Measurements from ENCODE around the gene RNF41.
"Not testable (repeated sequence)": the region's sequence is repeated elsewhere in the genome, so short reads cannot be mapped to it uniquely, and the experiment has no call there.

Gene RNF41

DNA sequence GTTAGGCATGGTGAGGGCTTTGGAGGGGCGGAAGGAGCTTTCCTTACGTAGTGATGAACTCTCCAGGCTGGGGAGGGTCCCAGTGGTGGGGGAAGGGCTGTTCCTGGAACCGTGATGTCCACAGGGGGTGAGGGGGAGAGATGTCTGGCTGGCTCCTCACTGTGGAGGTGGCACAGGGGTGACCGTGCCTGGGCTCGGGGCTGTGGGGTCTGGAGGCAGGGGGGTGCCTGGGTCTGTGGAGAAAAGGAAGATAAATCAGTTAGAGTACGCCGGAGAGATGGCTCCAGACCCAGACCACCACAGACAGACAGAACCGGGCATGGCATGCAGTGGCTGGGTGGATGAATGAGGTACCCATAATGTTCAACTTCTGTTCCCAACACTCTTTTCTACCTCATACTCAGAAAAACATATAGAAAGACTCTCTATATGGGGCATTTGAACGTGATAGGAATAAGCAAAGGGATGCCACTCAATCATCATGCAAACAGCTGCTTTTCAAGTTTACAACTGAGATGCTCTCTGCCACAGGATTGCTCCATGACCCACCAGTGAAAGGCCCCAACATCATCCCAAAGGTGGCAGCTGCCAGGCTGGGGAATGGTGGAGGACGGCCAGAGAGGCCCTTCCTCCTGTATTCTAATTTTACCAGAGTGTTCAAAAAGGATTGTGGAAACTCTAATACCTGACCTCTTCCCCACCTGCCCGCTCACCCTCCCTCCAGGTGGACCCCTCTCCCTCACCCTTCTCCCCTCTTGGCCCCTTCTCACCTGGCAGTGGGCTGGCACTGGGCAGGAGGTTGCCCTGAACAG, 58.0 kb downstream of the RNF41 start:
- no peak for DNase-seq

DNA sequence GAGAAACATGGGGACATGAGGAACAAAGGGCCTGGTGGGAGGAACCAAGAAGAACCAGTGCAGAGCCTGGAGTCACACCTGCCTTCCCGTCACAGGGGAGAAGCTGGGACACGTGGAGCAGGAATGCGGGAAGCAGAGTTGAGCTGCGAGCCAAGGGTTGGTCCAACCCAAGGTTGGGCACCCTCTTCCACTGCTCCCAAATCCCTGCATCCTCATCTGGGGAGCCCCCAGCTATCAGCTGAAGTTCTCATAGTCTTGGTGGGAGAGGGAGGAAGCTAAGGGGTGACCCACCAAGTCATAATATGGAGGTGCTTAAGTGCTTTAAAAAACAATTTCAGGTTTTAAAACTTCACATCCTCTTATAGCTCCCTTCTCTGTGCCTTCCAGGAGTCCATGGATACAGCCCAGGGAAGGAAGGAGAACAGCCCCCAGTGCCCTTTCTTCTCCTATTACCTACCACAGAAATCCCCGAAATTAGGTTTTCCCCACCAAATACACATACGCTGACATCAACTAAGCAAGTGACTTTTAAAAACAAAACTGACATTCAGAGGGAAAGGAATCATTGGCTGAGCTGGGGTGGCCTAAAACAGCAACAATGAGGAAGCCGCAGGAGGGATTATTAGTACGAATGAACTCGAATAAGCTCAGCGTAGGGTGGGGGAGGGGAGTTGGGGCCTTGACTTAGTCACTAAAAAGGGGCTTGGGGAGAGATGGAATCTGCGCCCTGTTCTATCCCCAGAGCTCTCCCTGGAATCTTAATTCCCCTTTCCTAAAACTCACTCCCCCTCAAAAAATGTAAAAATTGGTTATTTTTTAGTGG, 59.0 kb downstream of the RNF41 start:
- no peak for DNase-seq

DNA sequence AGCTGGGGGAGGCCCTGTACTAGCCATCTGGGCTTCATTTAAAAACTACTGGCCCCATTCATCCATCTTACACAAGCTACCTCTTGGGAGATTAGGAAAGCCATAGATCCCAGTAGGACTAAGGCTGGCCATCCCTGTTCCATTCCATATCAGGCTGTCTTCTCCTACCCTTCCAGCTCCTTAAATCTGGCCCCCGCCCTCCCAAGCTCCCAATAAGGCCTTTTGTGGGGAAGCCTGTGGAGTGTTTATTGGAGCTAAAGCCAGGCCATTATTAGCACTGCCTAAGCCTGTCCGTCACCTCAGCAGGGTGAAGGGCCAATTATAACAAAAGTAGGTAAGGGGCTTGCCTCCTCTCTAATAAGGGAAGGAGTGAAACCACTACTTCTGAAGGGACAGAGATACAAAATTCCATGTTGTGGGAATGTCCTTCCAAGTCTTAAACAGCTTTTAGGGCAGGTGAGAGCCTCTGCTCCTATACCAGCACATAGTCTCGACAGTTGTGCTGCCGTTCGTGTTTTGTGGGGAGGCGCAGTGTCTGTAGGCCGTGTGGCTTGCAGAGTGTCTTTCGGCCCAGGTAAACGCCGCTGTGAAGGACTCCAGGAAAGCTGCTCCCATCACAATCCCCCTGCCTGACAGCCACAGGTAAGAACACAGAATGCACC, 59.9 kb downstream of the RNF41 start:
- no peak for DNase-seq

GRCh38 chr12:56160894-56161689, 60.6 kb downstream of the RNF41 start:
- DNase-seq, result no peak

GRCh38 chr12:56160193-56160763, 61.4 kb downstream of the RNF41 start:
- DNase-seq, result peak; percentile 77

- no peak for DNase-seq
Measured at GRCh38 chr12:56159482-56160192, 62.1 kb downstream of the RNF41 start.

- no peak for DNase-seq
Measured at GRCh38 chr12:56158926-56159461, 62.7 kb downstream of the RNF41 start.

- peak; percentile 92 for DNase-seq
Measured at GRCh38 chr12:56158029-56158925, 63.4 kb downstream of the RNF41 start, which contains the start of gene MYL6. Gene MYL6, plus strand, starts transcription at chr12:56158359. Its CDS starts 43 bp downstream, at chr12:56158402.

DNA sequence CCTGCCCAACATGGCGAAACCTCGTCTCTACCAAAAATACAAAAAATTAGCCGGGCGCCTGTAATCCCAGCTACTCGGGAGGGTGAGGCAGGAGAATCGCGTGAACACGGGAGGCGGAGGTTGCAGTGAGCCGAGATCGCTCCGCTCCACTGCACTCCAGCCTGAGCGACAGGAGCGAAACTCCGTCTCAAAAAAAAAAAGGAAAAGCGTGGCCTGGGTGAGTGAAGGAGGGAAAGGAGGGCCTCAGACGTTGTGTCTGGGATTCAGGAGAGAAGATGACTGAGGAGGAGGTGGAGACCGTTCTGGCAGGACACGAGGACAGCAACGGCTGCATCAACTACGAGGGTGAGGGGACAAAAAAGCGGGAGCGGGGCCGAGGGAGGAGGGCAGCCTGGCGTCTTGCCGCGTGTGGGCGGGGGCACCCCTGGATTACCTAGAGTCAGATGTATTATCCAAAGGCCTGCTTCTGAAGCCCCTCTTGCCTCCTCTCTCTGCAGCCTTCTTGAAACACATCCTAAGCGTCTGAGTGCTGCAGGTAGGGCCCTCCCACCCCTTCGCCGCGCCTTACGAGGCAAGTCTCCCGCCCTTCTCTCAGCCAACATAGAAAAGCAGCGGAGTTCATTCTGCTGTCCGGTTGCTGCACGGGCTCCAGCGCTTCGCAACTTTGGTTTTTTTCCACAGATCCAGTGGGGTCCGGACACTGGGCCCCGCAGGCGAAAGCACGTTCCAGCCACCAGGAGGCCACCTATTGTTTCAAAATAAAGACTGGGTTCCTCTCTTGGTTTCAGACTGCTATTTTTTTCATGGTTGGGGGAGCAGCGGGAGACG, 64.3 kb downstream of the RNF41 start:
- DNase-seq, result peak; percentile 79

DNA sequence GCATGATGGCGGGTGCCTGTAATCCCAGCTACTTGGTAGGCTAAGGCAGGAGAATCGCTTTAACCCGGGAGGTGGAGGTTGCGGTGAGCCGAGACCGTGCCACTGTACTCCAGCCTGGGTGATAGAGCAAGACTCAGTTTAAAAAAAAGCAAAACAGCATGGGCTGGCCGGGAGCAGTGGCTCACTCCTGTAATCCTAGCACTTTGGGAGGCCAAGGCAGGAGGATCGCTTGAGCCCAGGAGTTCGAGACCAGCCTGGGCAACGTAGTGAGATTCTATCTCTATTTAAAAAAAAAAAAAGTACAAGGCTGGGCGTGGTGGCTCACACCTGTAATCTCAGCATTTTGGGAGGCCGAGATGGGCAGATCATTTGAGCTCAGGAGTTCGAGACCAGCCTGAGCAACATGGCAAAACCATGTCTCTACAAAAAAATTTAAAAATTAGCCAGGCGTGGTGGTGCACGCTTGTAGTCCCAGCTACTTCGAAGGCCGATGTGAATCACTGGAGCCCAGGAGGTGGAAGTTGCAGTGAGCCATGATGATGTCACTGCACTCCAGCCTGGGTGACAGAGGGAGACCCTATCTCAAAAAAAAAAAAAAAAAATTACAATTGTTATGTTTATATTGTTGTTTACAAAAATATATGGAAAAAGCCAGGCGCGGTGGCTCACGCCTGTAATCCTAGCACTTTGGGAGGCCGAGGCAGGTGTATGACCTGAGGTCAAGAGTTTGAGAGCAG, 65.1 kb downstream of the RNF41 start:
- DNase-seq, result not testable (repeated sequence)

GRCh38 chr12:56155256-56155845, 66.4 kb downstream of the RNF41 start:
- DNase-seq, result no peak

- no peak for DNase-seq
Measured at GRCh38 chr12:56154818-56155217, 66.9 kb downstream of the RNF41 start.

DNA sequence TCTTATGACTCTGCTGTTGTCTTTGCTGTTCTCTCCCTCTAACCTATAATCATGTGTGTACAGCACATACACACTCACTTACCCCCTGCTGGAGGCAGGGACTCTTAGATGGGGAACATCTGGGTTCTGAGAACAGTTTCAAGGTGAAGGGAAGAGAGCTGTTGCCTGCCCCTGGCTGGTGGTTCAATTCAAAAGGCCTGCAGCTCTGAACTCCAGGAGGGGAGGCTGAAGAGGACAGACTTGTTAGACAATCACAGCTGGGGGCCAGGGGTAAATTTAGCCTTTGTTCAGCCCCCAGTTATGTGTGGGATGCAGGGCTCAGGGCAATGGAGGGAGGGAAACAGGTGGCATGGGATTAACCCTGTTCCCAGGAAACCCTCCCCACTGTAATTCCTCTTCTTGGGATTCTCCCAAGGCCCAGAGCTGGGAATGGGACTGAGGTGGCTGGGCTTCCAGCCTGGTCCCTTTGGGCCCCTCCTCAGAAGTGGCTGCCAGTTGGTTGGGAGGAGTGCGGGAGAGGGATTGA, 67.4 kb downstream of the RNF41 start:
- no peak for DNase-seq

GRCh38 chr12:56153678-56154065, 68.0 kb downstream of the RNF41 start:
- DNase-seq, result no peak

DNA sequence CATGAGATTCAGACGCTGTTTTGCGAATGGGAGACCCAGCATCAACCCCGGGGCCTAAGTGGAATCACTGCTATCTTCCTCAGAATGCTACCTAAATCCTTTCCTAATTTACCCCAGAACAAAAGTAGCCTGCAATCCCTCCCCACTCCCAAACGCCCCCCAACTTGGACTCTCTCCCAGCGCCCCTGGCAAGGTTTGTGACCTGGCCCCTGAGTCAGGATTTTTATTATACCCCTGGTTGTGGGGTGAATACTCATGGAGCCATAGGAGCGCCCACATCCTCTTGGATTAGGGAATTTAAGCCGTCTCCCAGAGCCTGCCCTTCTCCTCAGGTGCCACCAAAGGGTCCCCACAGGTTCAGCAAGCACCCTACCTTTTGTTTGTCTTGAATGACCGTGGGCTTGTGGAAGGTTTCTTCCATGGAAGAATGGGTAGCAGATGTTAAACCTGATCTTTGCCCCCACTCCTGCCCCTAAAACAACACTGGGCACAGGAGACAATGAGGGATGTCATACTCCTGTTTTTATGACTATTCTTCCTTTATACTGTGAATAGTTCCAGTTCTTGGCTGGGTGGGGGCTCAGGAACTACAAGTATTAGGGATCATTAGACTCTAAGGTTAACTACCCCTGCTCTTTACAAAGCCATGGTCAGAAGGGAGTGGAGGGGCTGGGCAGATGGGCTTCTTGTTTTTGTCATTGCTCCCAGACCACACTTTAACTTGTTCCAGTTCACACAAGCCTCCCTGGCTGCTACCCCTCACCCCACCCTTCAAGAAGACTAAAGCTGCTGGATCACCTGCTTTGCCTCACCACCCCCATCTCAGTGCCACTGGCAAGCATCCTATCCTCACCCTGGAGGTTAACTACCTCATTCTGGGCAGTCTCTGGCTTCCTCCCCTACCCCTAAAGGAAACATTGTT, 68.7 kb downstream of the RNF41 start:
- no peak for DNase-seq
